Lower leg skin (tissue), 3 donors: ENCODE results near the gene TULP1.

Experiments used
- CTCF ChIP-seq, 3 donors: fragments of 450-650 bp; IDR thresholded peaks; one replicate each; pipeline ENCODE4 v1.5.1; 2016; ENCODE audit warnings: antibody characterized with exemption in 3 of 3, mild to moderate bottlenecking in 3 of 3, moderate library complexity in 2 of 3
- POLR2A ChIP-seq, 2 donors: fragments of 450-650 bp; IDR thresholded peaks; one replicate each; pipeline ENCODE4 v1.6.1; 2016 to 2017; ENCODE audit warnings: antibody characterized with exemption in 2 of 2, mild to moderate bottlenecking in 1 of 2, moderate library complexity in 1 of 2

- no peak for TF ChIP-seq POLR2A (IDR thresholded peaks at IDR 0.05)
- no peak for TF ChIP-seq CTCF (IDR thresholded peaks at IDR 0.05)
Observed at GRCh38 chr6:35463292-35463691, 49.4 kb downstream of the TULP1 start.
